Smooth muscle cell (in vitro differentiated cells): ENCODE results near the gene SMIM22. TPM values are rescaled to one million over a fixed set of nuclear protein-coding genes. Genes with fewer than 3 reads are reported as not detected.

Experiments
- DNase-seq: peaks from one replicate; lab custom pipeline; 2025; ENCODE audit not compliant: unreplicated experiment; lab: John Stamatoyannopoulos, UW
- H2AFZ ChIP-seq: fragments of 200-600 bp; sonication (generic); 2 replicates; pipeline ENCODE4 v1.6.0; 2016; ENCODE audit warnings: antibody characterized with exemption, low read depth, mild to moderate bottlenecking
- H3F3A ChIP-seq: fragments of 200-600 bp; sonication (generic); 2 replicates; pipeline ENCODE4 v1.6.0; 2017; ENCODE audit warnings: antibody characterized with exemption, low read depth
- H3K27ac ChIP-seq: fragments of 200-600 bp; sonication (generic); 2 replicates; pipeline ENCODE4 v1.5.1; 2016; ENCODE audit warnings: low read depth, mild to moderate bottlenecking
- H3K27me3 ChIP-seq: fragments of 200-600 bp; sonication (generic); 2 replicates; pipeline ENCODE4 v1.6.1; 2016; ENCODE audit warnings: low read depth, mild to moderate bottlenecking
- H3K36me3 ChIP-seq: fragments of 200-600 bp; sonication (generic); 2 replicates; pipeline ENCODE4 v1.5.1; 2016; ENCODE audit warnings: low read depth
- H3K4me1 ChIP-seq: fragments of 200-600 bp; sonication (generic); 2 replicates; pipeline ENCODE4 v1.5.1; 2016; ENCODE audit warnings: low read depth
- H3K4me2 ChIP-seq: fragments of 200-600 bp; sonication (generic); 2 replicates; pipeline ENCODE4 v1.6.0; 2016; ENCODE audit warnings: mild to moderate bottlenecking
- H3K4me3 ChIP-seq: fragments of 200-600 bp; sonication (generic); 2 replicates; pipeline ENCODE4 v1.5.1; 2016; ENCODE audit warnings: mild to moderate bottlenecking
- H3K79me2 ChIP-seq: fragments of 200-600 bp; sonication (generic); 2 replicates; pipeline ENCODE4 v1.6.0; 2016; ENCODE audit warnings: low read depth, mild to moderate bottlenecking
- H3K9ac ChIP-seq: fragments of 200-600 bp; sonication (generic); 2 replicates; pipeline ENCODE4 v1.6.0; 2016; ENCODE audit warnings: low read depth
- H3K9me3 ChIP-seq: fragments of 200-600 bp; sonication (generic); replicated peaks from 2 replicates; pipeline ENCODE4 v1.5.1; 2016; ENCODE audit warnings: low read depth
- H4K20me1 ChIP-seq: fragments of 200-600 bp; sonication (generic); 2 replicates; pipeline ENCODE4 v1.6.0; 2016; ENCODE audit warnings: low read depth
- CTCF ChIP-seq: fragments of 200-600 bp; sonication (generic); IDR thresholded peaks from 2 replicates; pipeline ENCODE4 v1.5.1; 2017; ENCODE audit warnings: borderline replicate concordance, mild to moderate bottlenecking, antibody characterized with exemption; ENCODE audit not compliant: insufficient read depth, poor library complexity, severe bottlenecking
- WGBS: methylation state at CpG from one replicate; pipeline ENCODE4 v1.1.7; 2016; ENCODE audit warnings: low lambda C conversion rate; 5-methylcytosine and 5-hydroxymethylcytosine counted together
- polyA plus RNA-seq: library from polyadenylated mRNA; unstranded; fragments of >200 nt; fragmentation: Nextera tagmentation; extraction: Ambion mirVana; gene quantifications from 2 replicates; pipeline ENCODE4 v1.2.1, GENCODE V29; 2016
- total RNA-seq: library from RNA; depleted of rRNA; stranded (reverse); fragments of >200 nt; gene quantifications from 2 replicates; pipeline ENCODE4 v1.2.3, GENCODE V29; 2014

Gene SMIM22
- total and polyA plus RNA-seq, 2 experiments from 2014 or later, result 0.29 TPM; not detected in 1

GRCh38 chr16:4797805-4798252, 2.7 kb downstream of the SMIM22 start:
- Histone ChIP-seq H3K4me3 (no peak overlapping the region), H3K4me1 (no peaks in the 10 kb centered on the region), H4K20me1 (no peaks in the 10 kb centered on the region), H3K9me3 (no peaks in the 10 kb centered on the region), H3F3A (no peaks in the 10 kb centered on the region), H2AFZ (no peak overlapping the region), H3K9ac (no peak overlapping the region), H3K27ac (no peak overlapping the region), H3K27me3 (no peaks in the 10 kb centered on the region), H3K36me3 (no peaks in the 10 kb centered on the region), H3K4me2 (no peak overlapping the region), H3K79me2 (peaks cover 4% of the 10 kb centered on the region)
- WGBS, result 94% methylated on average over 21 of the region's 22 CpGs
- no peak for TF ChIP-seq CTCF
- DNase-seq, result no peak

GRCh38 chr16:4798456-4798855, 3.3 kb downstream of the SMIM22 start:
- H2AFZ ChIP-seq, result no peak overlapping the region
- no peak for DNase-seq
- no peaks in the 10 kb centered on the region for H3K27me3 ChIP-seq
- no peak for TF ChIP-seq CTCF
- no peak overlapping the region for H3K4me3 ChIP-seq
- 97% methylated on average over 16 of the region's 16 CpGs for WGBS
- peaks cover 5% of the 10 kb centered on the region for H3K4me1 ChIP-seq
- H3K79me2 ChIP-seq, result peaks cover 4% of the 10 kb centered on the region
- H3K27ac ChIP-seq, result no peak overlapping the region
- no peak overlapping the region for H3K4me2 ChIP-seq
- H3K9ac ChIP-seq, result no peak overlapping the region
- no peaks in the 10 kb centered on the region for H3K9me3 ChIP-seq
- H3F3A ChIP-seq, result peaks cover 5% of the 10 kb centered on the region
- H3K36me3 ChIP-seq, result no peaks in the 10 kb centered on the region
- no peaks in the 10 kb centered on the region for H4K20me1 ChIP-seq

DNA sequence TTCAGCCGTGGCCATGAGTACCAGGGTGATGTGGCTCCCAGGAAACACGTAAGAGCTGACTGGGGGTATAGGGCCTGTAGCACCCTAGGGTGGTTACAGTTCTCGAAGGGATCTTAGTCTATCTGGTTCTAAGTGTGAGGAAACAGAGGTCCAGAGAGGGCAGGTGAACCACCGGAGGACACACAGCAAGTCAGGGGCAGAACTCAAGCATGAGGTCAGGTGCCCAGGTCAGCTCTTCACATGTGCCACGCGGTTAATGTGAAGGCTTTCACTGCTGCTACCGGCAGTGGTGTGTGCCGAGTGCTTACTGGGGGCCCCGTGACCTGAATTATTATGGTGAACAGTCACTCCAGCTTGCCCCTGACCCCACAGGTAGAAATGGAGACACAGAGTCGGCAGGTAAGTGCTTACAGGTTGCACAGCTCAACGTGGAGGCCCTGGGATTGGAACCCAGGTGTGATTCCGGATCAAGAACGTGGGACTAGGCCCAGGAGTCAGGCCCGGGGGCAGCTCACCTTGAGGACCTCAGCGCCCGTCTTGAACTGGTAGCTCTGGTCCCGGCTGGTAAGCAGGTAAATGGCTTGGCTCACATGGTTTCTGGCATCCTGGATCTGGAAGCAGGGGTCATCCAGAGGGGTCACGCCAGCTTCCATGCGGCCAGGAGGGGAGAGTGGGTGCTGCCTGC, 4.1 kb downstream of the SMIM22 start:
- H3K9ac ChIP-seq, result no peak overlapping the region
- no peak overlapping the region for H3K4me3 ChIP-seq
- H3K27me3 ChIP-seq, result no peaks in the 10 kb centered on the region
- H3K36me3 ChIP-seq, result no peaks in the 10 kb centered on the region
- no peak overlapping the region for H2AFZ ChIP-seq
- WGBS, result 92% methylated on average over 19 of the region's 19 CpGs
- no peak for TF ChIP-seq CTCF
- no peaks in the 10 kb centered on the region for H3K9me3 ChIP-seq
- H3K4me1 ChIP-seq, result peaks cover 8% of the 10 kb centered on the region
- H3K27ac ChIP-seq, result no peak overlapping the region
- no peak overlapping the region for H3K4me2 ChIP-seq
- H3K79me2 ChIP-seq, result peaks cover 4% of the 10 kb centered on the region
- DNase-seq, result no peak
- H3F3A ChIP-seq, result peaks cover 10% of the 10 kb centered on the region
- H4K20me1 ChIP-seq, result no peaks in the 10 kb centered on the region

GRCh38 chr16:4800290-4801041, 5.3 kb downstream of the SMIM22 start:
- TF ChIP-seq CTCF, result no peak
- H3K4me2 ChIP-seq, result no peak overlapping the region
- no peak overlapping the region for H3K27ac ChIP-seq
- no peak overlapping the region for H2AFZ ChIP-seq
- H3K36me3 ChIP-seq, result no peaks in the 10 kb centered on the region
- no peaks in the 10 kb centered on the region for H3K27me3 ChIP-seq
- H3K4me1 ChIP-seq, result peaks cover 8% of the 10 kb centered on the region
- no peak overlapping the region for H3K4me3 ChIP-seq
- H3K9me3 ChIP-seq, result no peaks in the 10 kb centered on the region
- H3K9ac ChIP-seq, result no peak overlapping the region
- no peak for DNase-seq
- no peaks in the 10 kb centered on the region for H4K20me1 ChIP-seq
- 91% methylated on average over 17 of the region's 17 CpGs for WGBS
- H3F3A ChIP-seq, result peaks cover 17% of the 10 kb centered on the region
- H3K79me2 ChIP-seq, result peaks cover 4% of the 10 kb centered on the region
